Endothelial cell of umbilical vein (primary cell): ENCODE results near the gene UBL5. TPM values are rescaled to one million over a fixed set of nuclear protein-coding genes. Genes with fewer than 3 reads are reported as not detected.

Experiments
- BruUV-seq: library from RNA; stranded (reverse); fragments of 400-500 nt; replicated peaks from 2 replicates; lab custom pipeline; 2021; lab: Mats Ljungman, UMichigan
- CTCF ChIA-PET: fragments of 300-600, 350-600 bp; sonication (Branson Sonifier 250); formaldehyde crosslinking; loops from one replicate; lab custom pipeline; 2021; ENCODE audit warnings: antibody characterized with exemption, inconsistent platforms; lab: Charles Lee
- POLR2A ChIA-PET: fragments of 300-600, 350-600 bp; sonication (Branson Sonifier 250); formaldehyde crosslinking; loops from one replicate; lab custom pipeline; 2021; ENCODE audit warnings: antibody characterized with exemption, inconsistent platforms; lab: Charles Lee
- DNase-seq: peaks from one replicate; pipeline ENCODE4 v3.0.0-alpha.2; 2011; ENCODE audit warnings: low read depth, low spot score
- FAIRE-seq: peaks from 2 replicates; lab custom pipeline; 2011; peaks lifted over from hg19 to GRCh38; lab: Jason Lieb, UNC
- H2AFZ ChIP-seq: 2 replicates; pipeline ENCODE4 v1.6.0; 2012; ENCODE audit warnings: low read depth, low read length, control low read depth, inconsistent platforms
- H3K27ac ChIP-seq: 2 replicates; pipeline ENCODE4 v1.5.1; 2011; ENCODE audit warnings: low read depth, mild to moderate bottlenecking, control low read depth, low read length, moderate library complexity; ENCODE audit not compliant: insufficient read depth
- H3K27me3 ChIP-seq, 2 experiments: 2 replicates each; pipeline versions ENCODE4 v1.6.0 to v1.6.1; 2011; ENCODE audit warnings: low read length in 2 of 2, mixed read lengths in 1 of 2; ENCODE audit not compliant: control insufficient read depth in 2 of 2, insufficient read depth in 2 of 2
- H3K36me3 ChIP-seq, 2 experiments: 2 replicates in 1 of 2; 3 replicates in 1 of 2; pipeline ENCODE4 v1.5.1; 2011; ENCODE audit warnings: low read length in 2 of 2, mild to moderate bottlenecking in 1 of 2, moderate library complexity in 1 of 2; ENCODE audit not compliant: control insufficient read depth in 2 of 2, insufficient read depth in 2 of 2; ENCODE audit errors: extremely low read depth in 1 of 2
- H3K4me1 ChIP-seq: 3 replicates; pipeline ENCODE4 v1.5.1; 2011; ENCODE audit warnings: mild to moderate bottlenecking, low read length; ENCODE audit not compliant: control insufficient read depth, insufficient read depth; ENCODE audit errors: extremely low read depth
- H3K4me2 ChIP-seq: 2 replicates; pipeline ENCODE4 v1.6.1; 2011; ENCODE audit warnings: low read length, control low read depth, mixed read lengths; ENCODE audit not compliant: insufficient read depth
- H3K4me3 ChIP-seq, 3 experiments: fragments of 200-600 bp in 1 of 3; sonication (generic), shearing (Covaris generic) in 1 of 3; replicated peaks in 1 of 3; 2 replicates each; pipeline ENCODE4 v1.5.1; 2011 to 2016; ENCODE audit warnings: control low read depth in 3 of 3, low read length in 3 of 3, mild to moderate bottlenecking in 2 of 3, inconsistent platforms in 1 of 3, low read depth in 1 of 3, moderate library complexity in 1 of 3; ENCODE audit not compliant: insufficient read depth in 1 of 3
- H3K79me2 ChIP-seq: 2 replicates; pipeline ENCODE4 v1.6.0; 2012; ENCODE audit warnings: low read length, inconsistent platforms; ENCODE audit not compliant: control insufficient read depth, insufficient read depth
- H3K9ac ChIP-seq: replicated peaks from 2 replicates; pipeline ENCODE3; 2011; ENCODE audit warnings: low read length, control low read depth; ENCODE audit not compliant: insufficient read depth; ENCODE audit errors: extremely low read depth
- H3K9me1 ChIP-seq: replicated peaks from 3 replicates; pipeline ENCODE4 v1.6.0; 2011; ENCODE audit warnings: mild to moderate bottlenecking, low read length; ENCODE audit not compliant: control insufficient read depth, insufficient read depth; ENCODE audit errors: extremely low read depth
- H3K9me3 ChIP-seq: replicated peaks from 2 replicates; pipeline ENCODE4 v1.5.1; 2012; ENCODE audit warnings: low read length, inconsistent platforms; ENCODE audit not compliant: control insufficient read depth, insufficient read depth
- H4K20me1 ChIP-seq: replicated peaks from 2 replicates; pipeline ENCODE3; 2011; ENCODE audit warnings: mild to moderate bottlenecking, low read length; ENCODE audit not compliant: control insufficient read depth, insufficient read depth; ENCODE audit errors: extremely low read depth
- CTCF ChIP-seq, 2 donors: IDR thresholded peaks; 1 replicate in 1 of 2; 2 replicates in 1 of 2; pipeline ENCODE4 v1.5.1; 2011; ENCODE audit warnings: low read length in 2 of 2, mild to moderate bottlenecking in 2 of 2, moderate library complexity in 2 of 2, control low read depth in 1 of 2, inconsistent platforms in 1 of 2, low read depth in 1 of 2; ENCODE audit not compliant: insufficient read depth in 1 of 2; ENCODE audit errors: extremely low read depth in 1 of 2
- EZH2 ChIP-seq: IDR thresholded peaks from 2 replicates; pipeline ENCODE4 v1.6.1; 2012; ENCODE audit warnings: borderline replicate concordance, low read depth, mild to moderate bottlenecking, moderate library complexity, low read length, inconsistent platforms; ENCODE audit not compliant: severe bottlenecking
- FOS ChIP-seq: IDR thresholded peaks from 2 replicates; pipeline ENCODE4 v1.6.1; 2011; ENCODE audit warnings: mild to moderate bottlenecking, low read length, moderate library complexity, borderline replicate concordance; ENCODE audit not compliant: insufficient read depth
- GATA2 ChIP-seq: IDR thresholded peaks from 2 replicates; pipeline ENCODE4 v1.7.0; 2011; ENCODE audit warnings: low read depth, mild to moderate bottlenecking, moderate library complexity, mixed read lengths, low read length; ENCODE audit not compliant: insufficient read length, insufficient read depth
- JUN ChIP-seq: IDR thresholded peaks from 2 replicates; pipeline ENCODE4 v1.6.1; 2011; ENCODE audit warnings: borderline replicate concordance, low read depth; ENCODE audit not compliant: insufficient read length, insufficient read depth
- MAX ChIP-seq: IDR thresholded peaks from 2 replicates; pipeline ENCODE4 v1.6.1; 2011; ENCODE audit not compliant: insufficient read depth, insufficient read length
- MYC ChIP-seq: IDR thresholded peaks from one replicate; pipeline ENCODE4 v1.6.1; 2011; ENCODE audit warnings: mild to moderate bottlenecking, low read depth, low read length
- POLR2A ChIP-seq: IDR thresholded peaks from 2 replicates; pipeline ENCODE4 v1.6.1; 2012; ENCODE audit warnings: low read depth, mild to moderate bottlenecking, control low read depth, low read length
- POLR2AphosphoS5 ChIP-seq: IDR thresholded peaks from 2 replicates; pipeline ENCODE4 v1.6.1; 2012; ENCODE audit warnings: low read depth, mild to moderate bottlenecking, control low read depth, low read length, moderate library complexity; ENCODE audit not compliant: insufficient read depth
- dilution Hi-C: fragments of 300-500 bp; cut with MboI; formaldehyde crosslinking; loops from one replicate; pipeline ENCODE4 v1.15.0; 2019; ENCODE audit warnings: low sequenced_read_pairs; ENCODE audit not compliant: extremely low pct_ligation_motif_present
- intact Hi-C: fragments of 100-400 bp; cut with micrococcal nuclease; formaldehyde crosslinking; loops from one replicate; pipeline ENCODE4 v1.10.0; 2022
- polyA plus RNA-seq, 4 experiments: library from polyadenylated mRNA; depleted of rRNA in 3 of 4; stranded (reverse) in 3 of 4; unstranded in 1 of 4; fragments of >200 nt; gene quantifications; 2 replicates each; pipeline versions ENCODE4 v1.2.1 to v1.2.3, GENCODE V29; 2011 to 2012; ENCODE audit warnings: missing spikeins in 1 of 4
- total RNA-seq: library from RNA; stranded (reverse); gene quantifications from 2 replicates; pipeline ENCODE4 v1.2.3, GENCODE V29; 2021

UBL5 gene
- total and polyA plus RNA-seq, 2 donors (not counting 3 experiments of a cell fraction or from before 2014, with no cell fraction given), result 351 to 1,226 TPM

- no peaks in the 10 kb centered on the region for H3K4me1 ChIP-seq
- no peaks in the 10 kb centered on the region for H3K9me3 ChIP-seq
- FAIRE-seq, result no peak
- BruUV-seq, result no TSS peak
- H3K79me2 ChIP-seq, result no peaks in the 10 kb centered on the region
- H3K9ac ChIP-seq, result no peak overlapping the region
- TF ChIP-seq EZH2 (no peak), JUN (no peak), GATA2 (no peak), FOS (no peak), POLR2AphosphoS5 (no peak), POLR2A (no peak), MAX (no peak), MYC (no peak), CTCF (IDR thresholded peaks at IDR 0.05; ENCODE audit: extremely low read depth in 1 of 2, insufficient read depth in 1 of 2, low read depth in 1 of 2, low read length in 2 of 2) (no peak)
- no peak for DNase-seq
- H3K4me3 ChIP-seq, result no peak overlapping the region
- no peak overlapping the region for H2AFZ ChIP-seq
- H3K27ac ChIP-seq, result no peak overlapping the region
- no peaks in the 10 kb centered on the region for H3K36me3 ChIP-seq
- H3K27me3 ChIP-seq, result no peaks in the 10 kb centered on the region
- dilution Hi-C loops, result no loop called here
- POLR2A ChIA-PET, result no interaction called here
- intact Hi-C loops, result no loop called here
- CTCF ChIA-PET, result no interaction called here
- no peaks in the 10 kb centered on the region for H3K9me1 ChIP-seq
- H4K20me1 ChIP-seq, result no peaks in the 10 kb centered on the region
- no peak overlapping the region for H3K4me2 ChIP-seq
Measured at GRCh38 chr19:9871626-9872338, 44.1 kb downstream of the UBL5 start.
